ENCODE results near the gene THADA.

DNA sequence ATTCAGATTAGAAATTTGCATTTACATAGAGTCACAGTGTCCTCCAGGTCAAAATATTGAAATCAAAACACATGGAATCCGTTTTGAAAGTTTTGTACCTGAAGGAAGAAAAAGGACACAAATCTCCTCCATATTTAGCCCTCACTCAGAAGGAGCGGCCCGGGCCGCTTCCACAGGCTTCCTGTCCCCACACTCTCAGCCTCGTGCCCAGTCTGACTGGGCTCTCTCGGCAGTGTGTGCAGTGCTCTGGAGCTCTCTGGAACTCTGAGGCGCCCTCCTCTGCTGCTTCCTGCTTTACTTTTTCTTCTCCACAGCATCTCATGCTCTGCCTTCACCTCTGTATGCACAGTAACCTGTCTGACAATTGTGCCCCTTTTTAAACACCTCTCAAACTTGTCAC, 347.2 kb downstream of the THADA start:
- TF ChIP-seq CTCF (conservative IDR thresholded peaks at IDR 0.05 in 1 of 2, IDR thresholded peaks at IDR 0.05 in 1 of 2; ENCODE audit: low read depth in 1 of 2, low read length in 2 of 2), result no peak
- TF ChIP-seq EZH2 (IDR thresholded peaks at IDR 0.05; ENCODE audit: low read length, missing control alignments), result no peak
